NCI-H345 (cell line): ENCODE results near the gene COL1A2.

Source experiments
- DNase-seq: peaks from one replicate; lab custom pipeline; 2025; lab: John Stamatoyannopoulos, UW

The COL1A2 gene

GRCh38 chr7:94384315-94384714 lies 10.4 kb upstream of the COL1A2 start:
- no peak for DNase-seq

DNA sequence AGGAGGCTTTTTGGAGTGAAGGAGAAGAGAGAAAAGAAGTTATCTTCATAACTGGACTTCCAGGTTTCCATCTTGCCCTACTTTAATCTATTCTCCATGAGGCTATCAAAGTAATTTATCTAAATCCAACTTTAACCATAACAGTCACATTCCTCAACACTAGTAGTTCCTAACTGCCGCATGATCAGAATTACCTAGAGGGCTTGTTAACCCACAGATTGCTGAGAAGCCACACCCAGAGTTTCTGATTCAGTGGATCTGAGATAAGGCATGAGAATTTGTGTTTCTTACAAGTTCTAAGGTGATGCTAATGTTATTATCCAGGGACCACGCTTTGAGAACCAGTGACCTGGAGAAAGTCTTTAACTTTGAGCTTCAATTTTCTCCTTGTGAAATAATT lies 8.3 kb upstream of the COL1A2 start:
- DNase-seq = no peak

DNA sequence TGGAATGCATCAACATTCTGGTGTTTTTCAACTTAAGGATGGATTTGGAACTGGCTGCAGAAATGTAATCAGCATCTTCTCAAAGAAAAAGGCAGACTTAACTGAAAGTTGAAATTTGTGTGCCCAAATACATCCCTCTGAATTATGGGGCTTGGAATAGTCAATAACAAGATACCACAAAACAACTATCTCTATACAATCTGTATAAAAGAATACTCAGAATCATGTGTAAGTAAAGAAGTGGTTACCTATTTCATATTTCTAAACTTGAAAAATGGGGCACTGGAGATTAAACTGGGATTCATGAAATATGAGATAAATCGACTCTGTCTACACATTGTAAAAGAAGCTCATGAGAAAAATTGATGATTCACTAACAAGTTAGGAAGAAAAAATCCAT lies 6.2 kb upstream of the COL1A2 start:
- no peak for DNase-seq

DNA sequence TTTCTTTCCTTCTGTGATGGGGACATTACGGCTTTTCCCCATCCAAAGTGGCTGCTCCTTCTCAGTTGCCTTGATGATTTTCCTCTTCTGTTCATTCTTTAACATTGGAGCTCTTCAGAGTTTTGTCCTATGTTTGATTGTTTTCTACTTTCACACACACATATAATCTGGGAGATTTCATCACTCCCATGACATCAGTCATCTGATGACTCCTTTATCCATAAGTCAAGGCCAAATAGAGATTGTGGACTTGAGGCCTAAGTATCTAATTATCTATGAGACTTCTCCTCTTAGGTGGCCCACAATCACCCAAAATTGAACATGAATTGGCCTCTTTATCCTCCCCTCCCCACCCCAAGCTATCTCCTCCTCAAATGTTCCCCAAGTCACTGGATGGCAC lies 5.3 kb upstream of the COL1A2 start:
- no peak for DNase-seq

DNA sequence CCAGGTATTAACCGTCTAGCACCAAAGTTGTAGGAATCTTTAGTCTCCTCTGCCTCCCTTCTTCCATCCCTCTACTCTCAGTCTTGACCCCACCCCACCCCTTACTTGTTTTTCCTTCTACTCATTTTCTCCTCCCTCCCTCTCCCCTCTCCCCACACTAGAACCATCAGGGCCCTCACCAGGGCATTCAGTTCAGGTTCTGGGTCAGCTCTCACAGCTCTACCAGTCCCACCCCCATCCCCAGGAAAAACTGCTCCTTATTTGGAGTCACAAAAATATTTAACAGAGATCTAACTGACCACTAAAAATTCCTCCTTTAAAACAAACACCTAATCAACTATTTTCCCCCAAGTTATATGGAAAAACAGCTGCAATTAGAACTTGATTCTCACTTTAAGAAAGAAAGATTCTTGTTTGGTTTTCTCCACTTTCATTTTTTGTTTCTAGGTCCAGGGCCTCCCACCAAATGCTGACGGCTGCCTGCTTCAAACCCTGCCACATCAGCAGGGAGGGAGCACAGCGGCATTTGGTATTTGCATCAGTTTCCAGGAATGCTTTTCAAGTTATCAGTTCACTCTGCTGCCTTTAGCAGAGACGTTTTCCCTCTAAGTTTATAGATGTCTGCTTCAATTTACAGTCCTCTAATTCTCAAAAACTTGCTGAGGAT lies 2.8 kb upstream of the COL1A2 start:
- DNase-seq = no peak

DNA sequence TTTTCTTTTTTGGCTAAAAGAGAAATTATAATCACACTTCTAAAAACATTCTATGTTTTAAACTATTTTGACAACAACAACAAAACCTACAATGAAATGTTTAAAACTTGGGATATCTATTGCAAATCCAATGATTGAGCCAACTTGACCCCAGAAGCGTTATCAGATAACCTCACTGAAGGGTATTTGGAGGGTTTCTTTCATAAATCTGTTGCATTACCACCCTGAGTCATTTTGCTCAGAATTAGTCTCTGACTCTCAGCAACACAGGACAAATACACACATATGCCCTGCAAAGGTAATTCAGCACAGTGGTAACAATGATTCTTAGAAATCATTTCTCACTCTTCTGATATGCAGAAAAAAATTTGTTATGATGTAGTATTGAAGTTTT lies 2.3 kb upstream of the COL1A2 start:
- no peak for DNase-seq

DNA sequence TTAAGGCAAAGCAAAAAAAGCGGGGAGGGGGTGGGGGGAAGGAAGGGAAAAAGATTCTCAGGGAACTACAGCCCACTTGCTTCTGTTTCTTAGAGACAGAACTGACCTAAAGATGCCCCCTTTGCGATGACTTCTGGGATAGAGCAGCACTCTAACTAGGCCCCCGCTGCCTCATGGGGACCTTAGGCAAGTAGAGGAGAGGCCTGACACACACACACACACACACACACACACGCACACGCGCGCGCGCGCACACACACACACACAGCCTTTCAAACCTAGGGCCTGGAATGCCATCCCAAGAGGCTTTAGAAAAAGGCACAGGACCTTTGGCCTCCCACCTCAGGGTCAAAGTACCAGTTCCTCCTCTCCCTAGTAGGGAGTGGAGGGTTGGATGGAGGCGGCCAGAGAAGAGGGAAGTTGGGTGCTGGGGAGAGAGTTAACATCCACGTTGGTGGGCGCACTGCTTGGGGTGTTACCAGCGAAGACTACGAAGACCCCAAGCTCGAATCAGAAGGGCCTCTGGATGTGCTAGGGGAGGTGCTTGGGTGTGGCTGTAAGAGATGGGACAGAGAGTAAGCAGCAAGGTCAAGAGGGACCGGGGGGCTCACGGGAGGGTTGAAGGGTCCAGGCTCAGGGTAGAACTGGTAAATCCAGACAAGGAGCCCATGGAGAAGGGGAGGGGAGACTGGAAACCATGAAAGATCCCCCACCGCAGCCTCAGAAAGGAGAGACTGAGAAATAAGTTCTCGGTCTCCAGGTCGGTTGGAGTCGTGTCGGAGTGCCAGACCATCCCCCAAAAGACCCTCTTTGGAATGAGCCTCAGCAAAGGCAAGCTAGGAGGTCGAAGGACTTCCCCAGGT lies 1.2 kb upstream of the COL1A2 start:
- no peak for DNase-seq

GRCh38 chr7:94394109-94394436 lies 622 bp upstream of the COL1A2 start:
- DNase-seq = no peak

GRCh38 chr7:94395141-94396036 lies 694 bp downstream of the COL1A2 start:
- peak; percentile 64 for DNase-seq

GRCh38 chr7:94396037-94396431 lies 1.3 kb downstream of the COL1A2 start:
- no peak for DNase-seq

- no peak for DNase-seq
These were observed 1.9 kb downstream of the COL1A2 start for GRCh38 chr7:94396596-94396995.

DNA sequence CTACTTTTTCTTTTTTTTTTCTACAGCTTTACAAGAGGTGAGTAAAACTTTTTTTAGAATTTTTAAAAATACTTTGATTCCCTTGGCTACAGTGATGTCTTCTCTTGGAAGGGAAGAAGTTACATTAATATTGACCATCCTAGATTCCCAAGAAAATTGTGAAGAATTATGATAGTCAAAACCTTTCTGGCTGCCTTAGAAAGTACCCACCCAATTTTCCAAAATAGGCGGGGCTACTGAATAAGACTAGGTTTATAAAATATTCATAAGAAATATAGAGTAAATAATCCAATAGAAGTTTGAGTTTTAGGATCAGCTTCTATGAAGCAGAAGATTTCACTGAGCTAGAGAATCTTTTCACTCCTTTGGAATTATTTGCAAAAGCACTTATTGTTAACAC lies 3.0 kb downstream of the COL1A2 start:
- DNase-seq = no peak

DNA sequence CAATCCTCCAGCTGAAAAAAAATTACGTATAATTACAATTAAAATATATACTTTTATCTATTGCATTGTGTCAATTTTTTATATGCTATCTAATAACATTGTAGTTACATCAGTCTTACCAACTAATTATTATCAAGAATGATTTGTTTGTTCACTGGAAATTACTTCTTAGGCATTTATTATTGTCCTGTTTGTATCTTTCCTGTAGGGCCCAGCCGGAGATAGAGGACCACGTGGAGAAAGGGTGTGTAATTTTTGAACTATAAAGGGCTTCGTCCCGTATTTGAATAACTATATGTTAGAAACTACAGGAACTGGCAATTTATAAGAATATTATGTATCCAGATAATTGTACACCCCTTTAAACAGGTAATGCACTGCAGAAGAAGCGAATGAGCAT lies 4.1 kb downstream of the COL1A2 start:
- DNase-seq = no peak

- no peak for DNase-seq
These were observed 5.3 kb downstream of the COL1A2 start for GRCh38 chr7:94400022-94400421.

GRCh38 chr7:94400643-94401427 lies 6.1 kb downstream of the COL1A2 start:
- DNase-seq = no peak

- no peak for DNase-seq
These were observed 6.7 kb downstream of the COL1A2 start for GRCh38 chr7:94401428-94401814.

GRCh38 chr7:94403546-94403945 lies 8.9 kb downstream of the COL1A2 start:
- DNase-seq = no peak

DNA sequence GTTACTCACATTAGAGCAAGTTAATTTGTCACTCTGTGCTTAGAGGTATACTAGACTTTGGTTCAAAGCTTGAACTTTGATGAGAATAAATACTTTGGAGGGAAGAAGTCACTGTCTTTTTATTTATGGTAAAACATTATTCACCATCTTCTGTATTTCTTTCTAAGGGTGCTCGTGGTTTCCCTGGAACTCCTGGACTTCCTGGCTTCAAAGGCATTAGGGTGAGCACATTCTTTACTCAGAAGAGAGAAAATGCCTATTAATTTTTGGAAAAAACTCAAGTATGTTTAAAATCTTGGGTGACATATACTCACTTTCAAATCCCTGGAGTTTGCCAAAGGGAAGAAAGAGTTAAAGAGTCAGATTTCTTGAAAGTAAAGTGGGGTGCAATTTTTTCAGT lies 10.8 kb downstream of the COL1A2 start:
- no peak for DNase-seq

DNA sequence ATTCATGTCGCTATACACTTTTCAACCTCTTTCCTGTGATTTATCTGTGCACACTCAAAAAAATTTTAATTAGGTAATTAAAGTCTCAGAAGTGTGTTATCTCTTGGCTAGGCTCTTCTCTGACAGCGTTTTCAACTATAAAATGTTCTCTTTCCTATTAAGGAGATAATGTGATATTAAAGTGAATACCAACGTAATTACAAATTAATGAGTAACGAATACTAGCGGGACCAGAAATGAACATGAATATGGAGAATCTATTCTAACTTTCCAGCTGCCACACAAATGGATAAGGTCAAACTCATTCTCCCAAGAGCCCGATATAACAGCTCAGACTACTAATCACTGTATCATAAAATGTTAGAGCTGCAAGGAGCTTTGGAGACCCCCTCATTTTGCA lies 12.0 kb downstream of the COL1A2 start:
- DNase-seq = no peak

DNA sequence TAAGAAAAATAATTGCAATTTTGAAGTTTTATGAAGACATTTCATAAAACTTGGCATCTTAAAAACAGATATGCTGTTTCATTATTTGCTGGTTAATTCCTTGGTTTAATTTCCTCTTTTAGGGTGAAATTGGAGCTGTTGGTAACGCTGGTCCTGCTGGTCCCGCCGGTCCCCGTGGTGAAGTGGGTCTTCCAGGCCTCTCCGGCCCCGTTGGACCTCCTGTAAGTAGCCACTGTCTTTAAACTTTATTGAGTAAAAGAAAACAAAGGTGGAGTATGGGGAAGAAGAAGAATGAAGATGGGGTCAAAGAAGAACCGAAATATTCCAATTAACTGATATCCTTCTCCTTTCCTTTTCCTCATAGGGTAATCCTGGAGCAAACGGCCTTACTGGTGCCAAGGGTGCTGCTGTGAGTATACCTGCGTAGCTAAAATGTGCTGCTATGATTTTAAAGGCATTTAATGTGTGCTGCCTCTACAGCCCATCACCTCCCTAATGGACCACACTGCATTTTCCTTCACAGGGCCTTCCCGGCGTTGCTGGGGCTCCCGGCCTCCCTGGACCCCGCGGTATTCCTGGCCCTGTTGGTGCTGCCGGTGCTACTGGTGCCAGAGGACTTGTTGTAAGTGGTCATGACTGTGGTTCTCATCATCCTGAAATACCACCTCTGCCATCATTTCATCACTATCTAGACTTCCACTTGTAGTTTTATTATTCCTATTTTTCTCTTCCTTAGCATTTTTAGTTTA lies 14.7 kb downstream of the COL1A2 start:
- DNase-seq = no peak
